WI38 (cell line): ENCODE measurements around the gene APBA2.
"Not testable (repeated sequence)": the region's sequence is repeated elsewhere in the genome, so short reads cannot be mapped to it uniquely, and the experiment has no call there.

Experiments used
- H3K4me3 ChIP-seq: 2 replicates; pipeline ENCODE4 v1.5.1; 2011; ENCODE audit warnings: low read depth, mild to moderate bottlenecking, control low read depth, low read length
- TF ChIP-seq, protein P1 (sequence below): IDR thresholded peaks from 2 replicates; pipeline ENCODE4 v1.5.1; 2012; ENCODE audit warnings: low read depth, mild to moderate bottlenecking, control low read depth, low read length

The APBA2 gene

DNA sequence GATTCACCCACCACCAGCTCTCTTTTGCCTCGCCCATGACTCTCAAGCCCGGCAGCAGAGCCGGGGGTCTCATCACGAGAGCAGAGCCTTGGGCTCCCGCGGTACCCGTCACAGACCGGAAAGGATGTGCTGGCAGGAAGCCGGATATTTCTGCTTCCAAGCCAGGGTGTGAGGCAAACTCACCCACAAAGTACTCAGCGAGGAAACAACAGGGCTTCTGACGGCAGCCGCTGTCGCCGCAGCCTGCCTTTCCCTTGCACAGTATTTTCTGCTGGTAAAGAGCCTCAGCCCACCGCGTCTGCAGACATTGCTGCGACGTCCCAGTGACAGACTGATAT is 263.9 kb downstream of the APBA2 start:
- TF ChIP-seq, protein P1, sequence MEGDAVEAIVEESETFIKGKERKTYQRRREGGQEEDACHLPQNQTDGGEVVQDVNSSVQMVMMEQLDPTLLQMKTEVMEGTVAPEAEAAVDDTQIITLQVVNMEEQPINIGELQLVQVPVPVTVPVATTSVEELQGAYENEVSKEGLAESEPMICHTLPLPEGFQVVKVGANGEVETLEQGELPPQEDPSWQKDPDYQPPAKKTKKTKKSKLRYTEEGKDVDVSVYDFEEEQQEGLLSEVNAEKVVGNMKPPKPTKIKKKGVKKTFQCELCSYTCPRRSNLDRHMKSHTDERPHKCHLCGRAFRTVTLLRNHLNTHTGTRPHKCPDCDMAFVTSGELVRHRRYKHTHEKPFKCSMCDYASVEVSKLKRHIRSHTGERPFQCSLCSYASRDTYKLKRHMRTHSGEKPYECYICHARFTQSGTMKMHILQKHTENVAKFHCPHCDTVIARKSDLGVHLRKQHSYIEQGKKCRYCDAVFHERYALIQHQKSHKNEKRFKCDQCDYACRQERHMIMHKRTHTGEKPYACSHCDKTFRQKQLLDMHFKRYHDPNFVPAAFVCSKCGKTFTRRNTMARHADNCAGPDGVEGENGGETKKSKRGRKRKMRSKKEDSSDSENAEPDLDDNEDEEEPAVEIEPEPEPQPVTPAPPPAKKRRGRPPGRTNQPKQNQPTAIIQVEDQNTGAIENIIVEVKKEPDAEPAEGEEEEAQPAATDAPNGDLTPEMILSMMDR: no peak
- H3K4me3 ChIP-seq: no peak overlapping the region

GRCh38 chr15:29150515-29151483 is 265.0 kb downstream of the APBA2 start:
- TF ChIP-seq, protein P1: no peak

DNA sequence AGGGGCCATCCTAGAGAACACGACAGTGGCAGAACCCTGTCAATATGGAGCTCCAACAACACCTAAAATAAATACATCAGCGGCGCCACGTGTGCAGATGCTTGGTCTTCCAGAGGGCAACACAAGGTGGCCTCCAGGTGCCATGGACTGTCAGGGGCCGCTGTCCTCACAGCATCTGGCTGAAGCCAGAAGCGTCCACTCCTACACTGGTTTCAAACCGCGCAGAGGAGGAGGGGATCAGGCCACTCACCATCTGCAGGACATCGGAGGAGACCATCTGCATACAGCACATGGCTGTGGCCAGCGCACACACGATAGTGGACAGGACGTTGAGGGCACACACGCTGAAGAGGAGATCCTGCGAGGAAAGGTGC is 265.7 kb downstream of the APBA2 start:
- H3K4me3 ChIP-seq: no peak overlapping the region
- TF ChIP-seq, protein P1: no peak

More at GRCh38 chr15:29150515-29151483, 265.0 kb downstream of the APBA2 start:
- H3K4me3 ChIP-seq: no peak overlapping the region

DNA sequence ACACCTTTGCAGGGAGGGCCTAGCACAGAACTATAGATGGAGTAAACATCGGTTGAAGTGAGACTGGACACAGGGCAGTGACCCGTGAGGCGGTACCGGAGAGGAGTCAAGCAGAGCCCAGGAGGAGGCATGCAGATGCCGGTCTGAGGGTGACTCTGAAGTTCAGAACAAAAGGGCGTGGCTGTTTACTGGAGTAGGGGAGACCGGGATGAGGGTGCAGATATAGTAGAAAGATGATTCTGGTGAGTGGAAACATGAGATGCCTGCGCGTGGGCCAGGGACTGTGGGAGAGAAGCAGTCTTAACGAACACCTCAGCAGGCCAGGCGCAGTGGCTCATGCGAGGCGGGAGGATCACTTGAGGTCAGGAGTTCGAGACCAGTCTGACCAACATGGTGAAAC is 270.7 kb downstream of the APBA2 start:
- no peak overlapping the region for H3K4me3 ChIP-seq
- TF ChIP-seq, protein P1: no peak

- no peak overlapping the region for H3K4me3 ChIP-seq
- TF ChIP-seq, protein P1: no peak
These were observed 274.1 kb downstream of the APBA2 start for GRCh38 chr15:29159771-29160455.

- TF ChIP-seq, protein P1: no peak
- no peak overlapping the region for H3K4me3 ChIP-seq
These were observed 276.6 kb downstream of the APBA2 start for GRCh38 chr15:29162411-29162810.

GRCh38 chr15:29167122-29167521 is 281.3 kb downstream of the APBA2 start:
- not testable (repeated sequence) for H3K4me3 ChIP-seq
